ENCODE measurements around the gene C16orf92. TPM values are rescaled to one million over a fixed set of nuclear protein-coding genes. Genes with fewer than 3 reads are reported as not detected.
A peak's percentile ranks its signal among the peaks of the same experiment; 100 is the strongest.

The C16orf92 gene
- total and polyA plus RNA-seq, 2 of the 13 experiments (the other 11 are each of a cell fraction or from before 2014, with no cell fraction given), result not detected

- TF ChIP-seq, protein P1, sequence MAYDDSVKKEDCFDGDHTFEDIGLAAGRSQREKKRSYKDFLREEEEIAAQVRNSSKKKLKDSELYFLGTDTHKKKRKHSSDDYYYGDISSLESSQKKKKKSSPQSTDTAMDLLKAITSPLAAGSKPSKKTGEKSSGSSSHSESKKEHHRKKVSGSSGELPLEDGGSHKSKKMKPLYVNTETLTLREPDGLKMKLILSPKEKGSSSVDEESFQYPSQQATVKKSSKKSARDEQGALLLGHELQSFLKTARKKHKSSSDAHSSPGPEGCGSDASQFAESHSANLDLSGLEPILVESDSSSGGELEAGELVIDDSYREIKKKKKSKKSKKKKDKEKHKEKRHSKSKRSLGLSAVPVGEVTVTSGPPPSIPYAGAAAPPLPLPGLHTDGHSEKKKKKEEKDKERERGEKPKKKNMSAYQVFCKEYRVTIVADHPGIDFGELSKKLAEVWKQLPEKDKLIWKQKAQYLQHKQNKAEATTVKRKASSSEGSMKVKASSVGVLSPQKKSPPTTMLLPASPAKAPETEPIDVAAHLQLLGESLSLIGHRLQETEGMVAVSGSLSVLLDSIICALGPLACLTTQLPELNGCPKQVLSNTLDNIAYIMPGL (CRISPR knock-in tag; IDR thresholded peaks at IDR 0.05; ENCODE audit: borderline replicate concordance in 1 of 2, low read depth in 1 of 2), result no peak
- TF ChIP-seq RBAK (CRISPR knock-in tag; IDR thresholded peaks at IDR 0.05), result no peak
- no peak for TF ChIP-seq U2AF1 (optimal IDR thresholded peaks at IDR 0.05; ENCODE audit: low read depth, low read length)
- no peak for TF ChIP-seq CREB1 (IDR thresholded peaks at IDR 0.05)
- TF ChIP-seq CREB1 (CRISPR knock-in tag; IDR thresholded peaks at IDR 0.05), result no peak
- 0 out of 2 replicates have a peak, but pooled peaks have one; percentile 11 for TF ChIP-seq U2AF2 (IDR thresholded peaks at IDR 0.05; ENCODE audit: low read depth, low read length)
- TF ChIP-seq DDIT3 (CRISPR knock-in tag; IDR thresholded peaks at IDR 0.05), result no peak
- no peak for TF ChIP-seq ARNT (IDR thresholded peaks at IDR 0.05)
- no peak; the same call in 1 of the 2 replicates for TF ChIP-seq ZNF263 (CRISPR knock-in tag; IDR thresholded peaks at IDR 0.05)
- TF ChIP-seq FOXC1 (CRISPR knock-in tag; IDR thresholded peaks at IDR 0.05; ENCODE audit: borderline replicate concordance), result no peak
- TF ChIP-seq ZNF652 (CRISPR knock-in tag; IDR thresholded peaks at IDR 0.05; ENCODE audit: borderline replicate concordance, low read depth), result no peak
- TF ChIP-seq ELF4 (CRISPR knock-in tag; IDR thresholded peaks at IDR 0.05; ENCODE audit: borderline replicate concordance), result no peak; the same call in 1 of the 2 replicates
- TF ChIP-seq, protein P2, sequence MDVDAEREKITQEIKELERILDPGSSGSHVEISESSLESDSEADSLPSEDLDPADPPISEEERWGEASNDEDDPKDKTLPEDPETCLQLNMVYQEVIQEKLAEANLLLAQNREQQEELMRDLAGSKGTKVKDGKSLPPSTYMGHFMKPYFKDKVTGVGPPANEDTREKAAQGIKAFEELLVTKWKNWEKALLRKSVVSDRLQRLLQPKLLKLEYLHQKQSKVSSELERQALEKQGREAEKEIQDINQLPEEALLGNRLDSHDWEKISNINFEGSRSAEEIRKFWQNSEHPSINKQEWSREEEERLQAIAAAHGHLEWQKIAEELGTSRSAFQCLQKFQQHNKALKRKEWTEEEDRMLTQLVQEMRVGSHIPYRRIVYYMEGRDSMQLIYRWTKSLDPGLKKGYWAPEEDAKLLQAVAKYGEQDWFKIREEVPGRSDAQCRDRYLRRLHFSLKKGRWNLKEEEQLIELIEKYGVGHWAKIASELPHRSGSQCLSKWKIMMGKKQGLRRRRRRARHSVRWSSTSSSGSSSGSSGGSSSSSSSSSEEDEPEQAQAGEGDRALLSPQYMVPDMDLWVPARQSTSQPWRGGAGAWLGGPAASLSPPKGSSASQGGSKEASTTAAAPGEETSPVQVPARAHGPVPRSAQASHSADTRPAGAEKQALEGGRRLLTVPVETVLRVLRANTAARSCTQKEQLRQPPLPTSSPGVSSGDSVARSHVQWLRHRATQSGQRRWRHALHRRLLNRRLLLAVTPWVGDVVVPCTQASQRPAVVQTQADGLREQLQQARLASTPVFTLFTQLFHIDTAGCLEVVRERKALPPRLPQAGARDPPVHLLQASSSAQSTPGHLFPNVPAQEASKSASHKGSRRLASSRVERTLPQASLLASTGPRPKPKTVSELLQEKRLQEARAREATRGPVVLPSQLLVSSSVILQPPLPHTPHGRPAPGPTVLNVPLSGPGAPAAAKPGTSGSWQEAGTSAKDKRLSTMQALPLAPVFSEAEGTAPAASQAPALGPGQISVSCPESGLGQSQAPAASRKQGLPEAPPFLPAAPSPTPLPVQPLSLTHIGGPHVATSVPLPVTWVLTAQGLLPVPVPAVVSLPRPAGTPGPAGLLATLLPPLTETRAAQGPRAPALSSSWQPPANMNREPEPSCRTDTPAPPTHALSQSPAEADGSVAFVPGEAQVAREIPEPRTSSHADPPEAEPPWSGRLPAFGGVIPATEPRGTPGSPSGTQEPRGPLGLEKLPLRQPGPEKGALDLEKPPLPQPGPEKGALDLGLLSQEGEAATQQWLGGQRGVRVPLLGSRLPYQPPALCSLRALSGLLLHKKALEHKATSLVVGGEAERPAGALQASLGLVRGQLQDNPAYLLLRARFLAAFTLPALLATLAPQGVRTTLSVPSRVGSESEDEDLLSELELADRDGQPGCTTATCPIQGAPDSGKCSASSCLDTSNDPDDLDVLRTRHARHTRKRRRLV (CRISPR knock-in tag; IDR thresholded peaks at IDR 0.05), result no peak
- TF ChIP-seq PATZ1 (CRISPR knock-in tag; IDR thresholded peaks at IDR 0.05), result no peak
- TF ChIP-seq, protein P3, sequence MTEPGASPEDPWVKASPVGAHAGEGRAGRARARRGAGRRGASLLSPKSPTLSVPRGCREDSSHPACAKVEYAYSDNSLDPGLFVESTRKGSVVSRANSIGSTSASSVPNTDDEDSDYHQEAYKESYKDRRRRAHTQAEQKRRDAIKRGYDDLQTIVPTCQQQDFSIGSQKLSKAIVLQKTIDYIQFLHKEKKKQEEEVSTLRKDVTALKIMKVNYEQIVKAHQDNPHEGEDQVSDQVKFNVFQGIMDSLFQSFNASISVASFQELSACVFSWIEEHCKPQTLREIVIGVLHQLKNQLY (CRISPR knock-in tag; IDR thresholded peaks at IDR 0.05), result peak; percentile 16; the same call in 1 of the 2 replicates
- TF ChIP-seq PLRG1 (conservative IDR thresholded peaks at IDR 0.05), result no peak
- TF ChIP-seq TAF1 (CRISPR knock-in tag; IDR thresholded peaks at IDR 0.05), result no peak
- TF ChIP-seq, protein P4, sequence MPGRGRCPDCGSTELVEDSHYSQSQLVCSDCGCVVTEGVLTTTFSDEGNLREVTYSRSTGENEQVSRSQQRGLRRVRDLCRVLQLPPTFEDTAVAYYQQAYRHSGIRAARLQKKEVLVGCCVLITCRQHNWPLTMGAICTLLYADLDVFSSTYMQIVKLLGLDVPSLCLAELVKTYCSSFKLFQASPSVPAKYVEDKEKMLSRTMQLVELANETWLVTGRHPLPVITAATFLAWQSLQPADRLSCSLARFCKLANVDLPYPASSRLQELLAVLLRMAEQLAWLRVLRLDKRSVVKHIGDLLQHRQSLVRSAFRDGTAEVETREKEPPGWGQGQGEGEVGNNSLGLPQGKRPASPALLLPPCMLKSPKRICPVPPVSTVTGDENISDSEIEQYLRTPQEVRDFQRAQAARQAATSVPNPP (CRISPR knock-in tag; IDR thresholded peaks at IDR 0.05), result no peak
- TF ChIP-seq XBP1 (CRISPR knock-in tag; IDR thresholded peaks at IDR 0.05), result no peak
Observed at GRCh38 chr16:30065943-30066760, 43.2 kb downstream of the C16orf92 start (continued).
